Endothelial cell of umbilical vein (primary cell): ENCODE measurements around the gene SDHB. TPM values are rescaled to one million over a fixed set of nuclear protein-coding genes. Genes with fewer than 3 reads are reported as not detected.

Experiments used
- BruUV-seq: library from RNA; stranded (reverse); fragments of 400-500 nt; replicated peaks from 2 replicates; lab custom pipeline; 2021; lab: Mats Ljungman, UMichigan
- CTCF ChIA-PET: fragments of 300-600, 350-600 bp; sonication (Branson Sonifier 250); formaldehyde crosslinking; loops from one replicate; lab custom pipeline; 2021; ENCODE audit warnings: antibody characterized with exemption, inconsistent platforms; lab: Charles Lee
- POLR2A ChIA-PET: fragments of 300-600, 350-600 bp; sonication (Branson Sonifier 250); formaldehyde crosslinking; loops from one replicate; lab custom pipeline; 2021; ENCODE audit warnings: antibody characterized with exemption, inconsistent platforms; lab: Charles Lee
- DNase-seq: peaks from one replicate; pipeline ENCODE4 v3.0.0-alpha.2; 2011; ENCODE audit warnings: low read depth, low spot score
- FAIRE-seq: peaks from 2 replicates; lab custom pipeline; 2011; peaks lifted over from hg19 to GRCh38; lab: Jason Lieb, UNC
- H2AFZ ChIP-seq: 2 replicates; pipeline ENCODE4 v1.6.0; 2012; ENCODE audit warnings: low read depth, low read length, control low read depth, inconsistent platforms
- H3K27ac ChIP-seq: 2 replicates; pipeline ENCODE4 v1.5.1; 2011; ENCODE audit warnings: low read depth, mild to moderate bottlenecking, control low read depth, low read length, moderate library complexity; ENCODE audit not compliant: insufficient read depth
- H3K27me3 ChIP-seq, 2 experiments: 2 replicates each; pipeline versions ENCODE4 v1.6.0 to v1.6.1; 2011; ENCODE audit warnings: low read length in 2 of 2, mixed read lengths in 1 of 2; ENCODE audit not compliant: control insufficient read depth in 2 of 2, insufficient read depth in 2 of 2
- H3K36me3 ChIP-seq, 2 experiments: 2 replicates in 1 of 2; 3 replicates in 1 of 2; pipeline ENCODE4 v1.5.1; 2011; ENCODE audit warnings: low read length in 2 of 2, mild to moderate bottlenecking in 1 of 2, moderate library complexity in 1 of 2; ENCODE audit not compliant: control insufficient read depth in 2 of 2, insufficient read depth in 2 of 2; ENCODE audit errors: extremely low read depth in 1 of 2
- H3K4me1 ChIP-seq: 3 replicates; pipeline ENCODE4 v1.5.1; 2011; ENCODE audit warnings: mild to moderate bottlenecking, low read length; ENCODE audit not compliant: control insufficient read depth, insufficient read depth; ENCODE audit errors: extremely low read depth
- H3K4me2 ChIP-seq: 2 replicates; pipeline ENCODE4 v1.6.1; 2011; ENCODE audit warnings: low read length, control low read depth, mixed read lengths; ENCODE audit not compliant: insufficient read depth
- H3K4me3 ChIP-seq, 3 experiments: fragments of 200-600 bp in 1 of 3; sonication (generic), shearing (Covaris generic) in 1 of 3; replicated peaks in 1 of 3; 2 replicates each; pipeline ENCODE4 v1.5.1; 2011 to 2016; ENCODE audit warnings: control low read depth in 3 of 3, low read length in 3 of 3, mild to moderate bottlenecking in 2 of 3, inconsistent platforms in 1 of 3, low read depth in 1 of 3, moderate library complexity in 1 of 3; ENCODE audit not compliant: insufficient read depth in 1 of 3
- H3K79me2 ChIP-seq: 2 replicates; pipeline ENCODE4 v1.6.0; 2012; ENCODE audit warnings: low read length, inconsistent platforms; ENCODE audit not compliant: control insufficient read depth, insufficient read depth
- H3K9ac ChIP-seq: replicated peaks from 2 replicates; pipeline ENCODE3; 2011; ENCODE audit warnings: low read length, control low read depth; ENCODE audit not compliant: insufficient read depth; ENCODE audit errors: extremely low read depth
- H3K9me1 ChIP-seq: replicated peaks from 3 replicates; pipeline ENCODE4 v1.6.0; 2011; ENCODE audit warnings: mild to moderate bottlenecking, low read length; ENCODE audit not compliant: control insufficient read depth, insufficient read depth; ENCODE audit errors: extremely low read depth
- H3K9me3 ChIP-seq: replicated peaks from 2 replicates; pipeline ENCODE4 v1.5.1; 2012; ENCODE audit warnings: low read length, inconsistent platforms; ENCODE audit not compliant: control insufficient read depth, insufficient read depth
- H4K20me1 ChIP-seq: replicated peaks from 2 replicates; pipeline ENCODE3; 2011; ENCODE audit warnings: mild to moderate bottlenecking, low read length; ENCODE audit not compliant: control insufficient read depth, insufficient read depth; ENCODE audit errors: extremely low read depth
- CTCF ChIP-seq, 2 donors: IDR thresholded peaks; 1 replicate in 1 of 2; 2 replicates in 1 of 2; pipeline ENCODE4 v1.5.1; 2011; ENCODE audit warnings: low read length in 2 of 2, mild to moderate bottlenecking in 2 of 2, moderate library complexity in 2 of 2, control low read depth in 1 of 2, inconsistent platforms in 1 of 2, low read depth in 1 of 2; ENCODE audit not compliant: insufficient read depth in 1 of 2; ENCODE audit errors: extremely low read depth in 1 of 2
- EZH2 ChIP-seq: IDR thresholded peaks from 2 replicates; pipeline ENCODE4 v1.6.1; 2012; ENCODE audit warnings: borderline replicate concordance, low read depth, mild to moderate bottlenecking, moderate library complexity, low read length, inconsistent platforms; ENCODE audit not compliant: severe bottlenecking
- FOS ChIP-seq: IDR thresholded peaks from 2 replicates; pipeline ENCODE4 v1.6.1; 2011; ENCODE audit warnings: mild to moderate bottlenecking, low read length, moderate library complexity, borderline replicate concordance; ENCODE audit not compliant: insufficient read depth
- GATA2 ChIP-seq: IDR thresholded peaks from 2 replicates; pipeline ENCODE4 v1.7.0; 2011; ENCODE audit warnings: low read depth, mild to moderate bottlenecking, moderate library complexity, mixed read lengths, low read length; ENCODE audit not compliant: insufficient read length, insufficient read depth
- JUN ChIP-seq: IDR thresholded peaks from 2 replicates; pipeline ENCODE4 v1.6.1; 2011; ENCODE audit warnings: borderline replicate concordance, low read depth; ENCODE audit not compliant: insufficient read length, insufficient read depth
- MAX ChIP-seq: IDR thresholded peaks from 2 replicates; pipeline ENCODE4 v1.6.1; 2011; ENCODE audit not compliant: insufficient read depth, insufficient read length
- MYC ChIP-seq: IDR thresholded peaks from one replicate; pipeline ENCODE4 v1.6.1; 2011; ENCODE audit warnings: mild to moderate bottlenecking, low read depth, low read length
- POLR2A ChIP-seq: IDR thresholded peaks from 2 replicates; pipeline ENCODE4 v1.6.1; 2012; ENCODE audit warnings: low read depth, mild to moderate bottlenecking, control low read depth, low read length
- POLR2AphosphoS5 ChIP-seq: IDR thresholded peaks from 2 replicates; pipeline ENCODE4 v1.6.1; 2012; ENCODE audit warnings: low read depth, mild to moderate bottlenecking, control low read depth, low read length, moderate library complexity; ENCODE audit not compliant: insufficient read depth
- dilution Hi-C: fragments of 300-500 bp; cut with MboI; formaldehyde crosslinking; loops from one replicate; pipeline ENCODE4 v1.15.0; 2019; ENCODE audit warnings: low sequenced_read_pairs; ENCODE audit not compliant: extremely low pct_ligation_motif_present
- intact Hi-C: fragments of 100-400 bp; cut with micrococcal nuclease; formaldehyde crosslinking; loops from one replicate; pipeline ENCODE4 v1.10.0; 2022
- polyA plus RNA-seq, 4 experiments: library from polyadenylated mRNA; depleted of rRNA in 3 of 4; stranded (reverse) in 3 of 4; unstranded in 1 of 4; fragments of >200 nt; gene quantifications; 2 replicates each; pipeline versions ENCODE4 v1.2.1 to v1.2.3, GENCODE V29; 2011 to 2012; ENCODE audit warnings: missing spikeins in 1 of 4
- total RNA-seq: library from RNA; stranded (reverse); gene quantifications from 2 replicates; pipeline ENCODE4 v1.2.3, GENCODE V29; 2021

SDHB gene
- total and polyA plus RNA-seq, 2 donors (not counting 3 experiments of a cell fraction or from before 2014, with no cell fraction given): 96.2 to 98.1 TPM

- Histone ChIP-seq H3K27me3 (no peaks in the 10 kb centered on the region), H3K4me2 (no peak overlapping the region), H3K4me1 (no peaks in the 10 kb centered on the region), H3K9me3 (no peaks in the 10 kb centered on the region), H3K9me1 (no peaks in the 10 kb centered on the region), H3K36me3 (peaks cover 8 to 10% of the 10 kb centered on the region in 2 experiments), H4K20me1 (no peaks in the 10 kb centered on the region), H3K27ac (no peak overlapping the region), H3K79me2 (peaks cover 9% of the 10 kb centered on the region), H2AFZ (no peak overlapping the region), H3K9ac (no peak overlapping the region), H3K4me3 (no peak overlapping the region)
- no peak for DNase-seq
- BruUV-seq: no TSS peak
- POLR2A ChIA-PET: no interaction called here
- dilution Hi-C loops: no loop called here
- no peak for FAIRE-seq
- CTCF ChIA-PET: interaction anchor here (1.4 kb wide), 1 partner anchor 80 kb away, joined by 5 read pairs; no protein-coding TSS in a partner anchor
- intact Hi-C loops: no loop called here
- TF ChIP-seq FOS (no peak), POLR2A (no peak), CTCF (IDR thresholded peaks at IDR 0.05; ENCODE audit: extremely low read depth in 1 of 2, insufficient read depth in 1 of 2, low read depth in 1 of 2, low read length in 2 of 2) (no peak), MAX (no peak), JUN (no peak), POLR2AphosphoS5 (no peak), EZH2 (no peak), GATA2 (no peak), MYC (no peak)
Measured at GRCh38 chr1:17040135-17040534, 13.7 kb downstream of the SDHB start.
